HEK293 (cell line): ENCODE results near the gene GLRA3.
"Not testable (repeated sequence)": the region's sequence is repeated elsewhere in the genome, so short reads cannot be mapped to it uniquely, and the experiment has no call there.

Source experiments
- CTCF ChIA-PET: fragments of 350-600 bp; formaldehyde crosslinking; extraction: SDS; loops from one replicate; lab custom pipeline; 2021; ENCODE audit warnings: antibody characterized with exemption; lab: Yijun Ruan, JAX
- POLR2A ChIA-PET: fragments of 300-600 bp; formaldehyde crosslinking; extraction: SDS; loops from one replicate; lab custom pipeline; 2020; ENCODE audit warnings: antibody characterized with exemption, inconsistent platforms; lab: Yijun Ruan, JAX
- H3K27ac ChIP-seq: fragments of 200-500 bp; sonication (Bioruptor generic); 2 replicates; pipeline ENCODE4 v1.5.1; 2014; ENCODE audit warnings: low read depth, low read length, control low read depth, inconsistent platforms; ENCODE audit errors: extremely low read depth
- H3K36me3 ChIP-seq, 2 experiments: fragments of 200-500 bp in 1 of 2; sonication (Bioruptor generic) in 1 of 2; 1 replicate in 1 of 2; 2 replicates in 1 of 2; pipeline ENCODE4 v1.5.1; 2014 to 2017; ENCODE audit warnings: inconsistent platforms in 2 of 2, low read length in 2 of 2; ENCODE audit not compliant: control insufficient read depth in 2 of 2, insufficient read depth in 1 of 2
- H3K4me1 ChIP-seq: fragments of 200-500 bp; sonication (Bioruptor generic); 2 replicates; pipeline ENCODE4 v1.5.1; 2014; ENCODE audit warnings: mild to moderate bottlenecking, low read length, inconsistent platforms; ENCODE audit not compliant: control insufficient read depth, insufficient read depth
- H3K4me3 ChIP-seq: 2 replicates; pipeline ENCODE4 v1.5.1; 2011; ENCODE audit warnings: low read depth, mild to moderate bottlenecking, control low read depth, low read length, moderate library complexity
- H3K9me3 ChIP-seq: fragments of 200-500 bp; sonication (Bioruptor generic); 2 replicates; pipeline ENCODE4 v1.5.1; 2014; ENCODE audit warnings: low read depth, low read length, inconsistent platforms; ENCODE audit not compliant: control insufficient read depth, insufficient read depth
- GFI1B ChIP-seq: fragments of 450-650 bp; formaldehyde crosslinking; IDR thresholded peaks from 2 replicates; pipeline ENCODE4 v1.5.1; 2016; ENCODE audit warnings: missing biosample characterization, missing genetic modification characterization
- GLI4 ChIP-seq: fragments of 450-650 bp; formaldehyde crosslinking; IDR thresholded peaks from 2 replicates; pipeline ENCODE4 v1.5.1; 2016; ENCODE audit warnings: missing biosample characterization, missing genetic modification characterization
- KLF1 ChIP-seq: fragments of 450-650 bp; formaldehyde crosslinking; IDR thresholded peaks from 2 replicates; pipeline ENCODE4 v1.5.1; 2016; ENCODE audit warnings: missing biosample characterization, missing genetic modification characterization
- KLF9 ChIP-seq: fragments of 450-650 bp; formaldehyde crosslinking; IDR thresholded peaks from 2 replicates; pipeline ENCODE4 v1.5.1; 2016; ENCODE audit warnings: missing biosample characterization, missing genetic modification characterization, low read depth
- REST ChIP-seq: fragments of 450-650 bp; formaldehyde crosslinking; IDR thresholded peaks from 2 replicates; pipeline ENCODE4 v1.5.1; 2016; ENCODE audit warnings: missing biosample characterization, missing genetic modification characterization
- SETDB1 ChIP-seq: IDR thresholded peaks from one replicate; pipeline ENCODE4 v1.6.1; 2017; ENCODE audit warnings: mild to moderate bottlenecking, low read length, moderate library complexity, mixed read lengths; ENCODE audit not compliant: insufficient read length
- ZNF433 ChIP-seq: fragments of 450-650 bp; formaldehyde crosslinking; IDR thresholded peaks from 2 replicates; pipeline ENCODE4 v1.5.1; 2016; ENCODE audit warnings: missing biosample characterization, missing genetic modification characterization, low read depth
- ZNF654 ChIP-seq: fragments of 450-650 bp; formaldehyde crosslinking; IDR thresholded peaks from 2 replicates; pipeline ENCODE4 v1.5.1; 2016; ENCODE audit warnings: low read depth, missing biosample characterization, missing genetic modification characterization
- ZNF707 ChIP-seq: fragments of 450-650 bp; formaldehyde crosslinking; IDR thresholded peaks from 2 replicates; pipeline ENCODE4 v1.5.1; 2016; ENCODE audit warnings: missing biosample characterization, missing genetic modification characterization
- TF ChIP-seq, protein P1 (sequence below): fragments of 450-650 bp; IDR thresholded peaks from 2 replicates; pipeline ENCODE4 v1.5.1; 2018; ENCODE audit warnings: missing biosample characterization, missing genetic modification characterization

GLRA3 gene

GRCh38 chr4:174789657-174790056 lies 39.4 kb downstream of the GLRA3 start:
- CTCF ChIA-PET = no interaction called here
- Histone ChIP-seq H3K4me3 (no peak overlapping the region), H3K27ac (no peak overlapping the region), H3K4me1 (no peaks in the 10 kb centered on the region), H3K9me3 (no peaks in the 10 kb centered on the region), H3K36me3 (no peaks in the 10 kb centered on the region)
- POLR2A ChIA-PET = no interaction called here
- TF ChIP-seq, protein P1, sequence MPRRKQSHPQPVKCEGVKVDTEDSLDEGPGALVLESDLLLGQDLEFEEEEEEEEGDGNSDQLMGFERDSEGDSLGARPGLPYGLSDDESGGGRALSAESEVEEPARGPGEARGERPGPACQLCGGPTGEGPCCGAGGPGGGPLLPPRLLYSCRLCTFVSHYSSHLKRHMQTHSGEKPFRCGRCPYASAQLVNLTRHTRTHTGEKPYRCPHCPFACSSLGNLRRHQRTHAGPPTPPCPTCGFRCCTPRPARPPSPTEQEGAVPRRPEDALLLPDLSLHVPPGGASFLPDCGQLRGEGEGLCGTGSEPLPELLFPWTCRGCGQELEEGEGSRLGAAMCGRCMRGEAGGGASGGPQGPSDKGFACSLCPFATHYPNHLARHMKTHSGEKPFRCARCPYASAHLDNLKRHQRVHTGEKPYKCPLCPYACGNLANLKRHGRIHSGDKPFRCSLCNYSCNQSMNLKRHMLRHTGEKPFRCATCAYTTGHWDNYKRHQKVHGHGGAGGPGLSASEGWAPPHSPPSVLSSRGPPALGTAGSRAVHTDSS (tag by site-specific recombination) = no peak
- no peak for TF ChIP-seq GFI1B (tag by site-specific recombination)
- TF ChIP-seq, all 188 proteins: peak for 0

- H3K9me3 ChIP-seq, POLR2A ChIA-PET, H3K4me1 ChIP-seq, H3K4me3 ChIP-seq, CTCF ChIA-PET, H3K27ac ChIP-seq, H3K36me3 ChIP-seq: not testable (repeated sequence)
Observed at GRCh38 chr4:174778274-174778986, 50.6 kb downstream of the GLRA3 start.

DNA sequence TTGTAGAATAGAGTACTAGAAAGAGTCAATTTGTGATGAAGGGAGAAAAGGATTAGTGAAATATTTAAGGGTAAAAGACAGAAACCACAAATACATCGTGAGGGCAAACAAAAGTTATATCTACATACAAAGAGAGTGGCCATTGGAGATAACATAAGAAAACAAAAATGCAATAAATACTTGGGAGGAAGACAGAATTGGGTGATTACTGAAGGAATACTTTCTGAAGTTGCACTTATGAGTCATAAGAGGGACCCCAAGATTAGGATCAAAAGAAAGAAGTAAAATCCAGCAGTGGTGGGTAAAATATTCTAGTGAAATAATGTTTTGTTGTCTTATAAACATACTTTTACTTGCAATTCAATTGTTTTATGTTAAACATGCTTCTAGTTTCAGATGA lies 53.7 kb downstream of the GLRA3 start:
- Histone ChIP-seq H3K9me3 (no peaks in the 10 kb centered on the region), H3K4me3 (no peak overlapping the region), H3K27ac (no peak overlapping the region), H3K36me3 (no peaks in the 10 kb centered on the region), H3K4me1 (no peaks in the 10 kb centered on the region)
- CTCF ChIA-PET = no interaction called here
- POLR2A ChIA-PET = no interaction called here
- no peak for TF ChIP-seq KLF1

DNA sequence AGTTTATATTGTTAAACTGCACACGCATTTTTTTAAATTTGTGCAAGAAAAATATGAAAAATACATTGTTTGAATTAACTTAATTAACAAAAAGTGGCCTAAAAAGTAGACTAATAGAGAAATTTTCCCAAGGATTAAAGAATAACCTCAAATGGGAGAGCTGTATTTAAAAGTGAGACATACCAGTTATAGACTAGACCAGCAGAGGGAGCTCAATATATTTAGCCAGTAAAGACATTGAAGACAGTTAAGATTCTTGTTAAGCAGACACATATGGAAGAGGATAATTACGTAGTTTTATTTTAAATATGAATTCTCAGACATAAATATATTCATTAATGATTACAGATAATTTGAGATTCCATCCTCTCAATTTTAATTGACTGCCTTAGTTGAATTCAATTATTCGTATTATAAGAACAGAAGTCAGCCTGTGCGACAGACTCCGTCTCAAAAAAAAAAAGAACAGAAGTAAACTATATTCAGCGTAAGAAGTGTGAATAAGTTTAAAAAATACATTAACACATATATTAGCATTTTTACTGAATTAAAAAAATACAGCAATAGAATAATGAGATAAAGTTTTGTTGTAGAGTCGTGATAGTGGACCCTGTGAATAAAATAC lies 64.8 kb downstream of the GLRA3 start:
- CTCF ChIA-PET = interaction anchor here (0.6 to 1.7 kb wide), 5 partner anchors 10 to 773 kb away, joined by 3 to 6 read pairs (median 5); no protein-coding TSS in a partner anchor

GRCh38 chr4:174763454-174764104 lies 65.5 kb downstream of the GLRA3 start:
- no peak overlapping the region for H3K4me3 ChIP-seq
- H3K36me3 ChIP-seq = no peaks in the 10 kb centered on the region
- ChIA-PET POLR2A (no interaction called here), CTCF (interaction anchor here (0.6 to 1.7 kb wide), 4 partner anchors 20 to 774 kb away, joined by 3 to 6 read pairs (median 6); no protein-coding TSS in a partner anchor)
- no peaks in the 10 kb centered on the region for H3K4me1 ChIP-seq
- H3K27ac ChIP-seq = no peak overlapping the region
- H3K9me3 ChIP-seq = no peaks in the 10 kb centered on the region
- TF ChIP-seq KLF9 (tag by site-specific recombination) (no peak), SETDB1 (no peak), GLI4 (no peak), ZNF707 (no peak), REST (tag by site-specific recombination) (no peak)

More for the DNA sequence above, 64.8 kb downstream of the GLRA3 start:
- POLR2A ChIA-PET = no interaction called here
- no peaks in the 10 kb centered on the region for H3K4me1 ChIP-seq
- no peaks in the 10 kb centered on the region for H3K9me3 ChIP-seq
- TF ChIP-seq ZNF654 (tag by site-specific recombination) (peak; percentile 39), ZNF433 (tag by site-specific recombination) (no peak)
- H3K4me3 ChIP-seq = no peak overlapping the region
- no peak overlapping the region for H3K27ac ChIP-seq
- H3K36me3 ChIP-seq = no peaks in the 10 kb centered on the region
